Natural killer cell (primary cell): ENCODE data around the gene ESR2. TPM values are rescaled to one million over a fixed set of nuclear protein-coding genes. Genes with fewer than 3 reads are reported as not detected.

Source experiments
- ATAC-seq, 3 donors: fragments of 150-1000 bp in 2 of 3; fragments of 200-7000 bp in 1 of 3; cut with Tn5 transposase; 1 replicate in 1 of 3; 2 replicates in 2 of 3; pipeline ENCODE4 v1.10.0; 2021; ENCODE audit warnings: mild to moderate bottlenecking in 2 of 3, moderate library complexity in 2 of 3
- DNase-seq, 2 donors: peaks; one replicate each; pipeline versions ENCODE4 v3.0.0 to v3.0.0-alpha.2; 2013 to 2021; ENCODE audit warnings: mixed read lengths in 1 of 2
- H3K27ac ChIP-seq: one replicate; pipeline ENCODE4 v1.5.1; 2013; ENCODE audit warnings: mild to moderate bottlenecking, low read length
- H3K27me3 ChIP-seq: one replicate; pipeline ENCODE4 v1.6.1; 2013; ENCODE audit warnings: low read length; ENCODE audit not compliant: control insufficient read depth, insufficient read depth
- H3K36me3 ChIP-seq: one replicate; pipeline ENCODE4 v1.6.1; 2013; ENCODE audit warnings: low read length; ENCODE audit not compliant: control insufficient read depth, insufficient read depth
- H3K4me1 ChIP-seq: one replicate; pipeline ENCODE4 v1.6.1; 2013; ENCODE audit warnings: low read length; ENCODE audit not compliant: control insufficient read depth, insufficient read depth
- H3K4me3 ChIP-seq: one replicate; pipeline ENCODE4 v1.5.1; 2013; ENCODE audit warnings: low read length
- H3K9me3 ChIP-seq: one replicate; pipeline ENCODE4 v1.6.1; 2013; ENCODE audit warnings: low read length; ENCODE audit not compliant: control insufficient read depth, insufficient read depth
- H3K27ac Mint-ChIP-seq, 2 donors: one replicate each; pipeline ENCODE4 v1.8.0; 2022; ENCODE audit warnings: mild to moderate bottlenecking in 2 of 2, mixed read lengths in 2 of 2, moderate library complexity in 1 of 2
- H3K27me3 Mint-ChIP-seq, 2 donors: one replicate each; pipeline ENCODE4 v1.8.0; 2022; ENCODE audit warnings: low read depth in 2 of 2, mixed read lengths in 2 of 2
- H3K36me3 Mint-ChIP-seq: one replicate; pipeline ENCODE4 v1.8.0; 2022; ENCODE audit warnings: mixed read lengths
- H3K4me1 Mint-ChIP-seq, 2 donors: one replicate each; pipeline ENCODE4 v1.8.0; 2022; ENCODE audit warnings: mixed read lengths in 2 of 2
- H3K4me3 Mint-ChIP-seq: one replicate; pipeline ENCODE4 v1.8.0; 2022; ENCODE audit warnings: mild to moderate bottlenecking, moderate library complexity, mixed read lengths
- H3K9me3 Mint-ChIP-seq, 2 donors: one replicate each; pipeline ENCODE4 v1.8.0; 2022; ENCODE audit warnings: mixed read lengths in 2 of 2
- CTCF ChIP-seq: fragments of 200-600 bp; IDR thresholded peaks from one replicate; pipeline ENCODE4 v1.8.0; 2022; ENCODE audit warnings: antibody characterized with exemption
- WGBS: methylation state at CpG from one replicate; pipeline ENCODE4 v1.1.7; 2013; ENCODE audit warnings: missing lambda C conversion rate; ENCODE audit not compliant: insufficient coverage; 5-methylcytosine and 5-hydroxymethylcytosine counted together
- intact Hi-C: fragments of 100-400 bp; cut with micrococcal nuclease; formaldehyde crosslinking; loops from one replicate; pipeline ENCODE4 v1.14.2; 2022
- total RNA-seq, 4 donors: library from RNA; stranded (reverse); fragments of 120-200 nt in 1 of 4; gene quantifications; one replicate each; pipeline versions ENCODE4 v1.2.3 to v1.2.4, GENCODE V29; 2013 to 2022

ESR2 gene
- total RNA-seq, 3 donors from 2014 or later (not counting 1 experiment from before 2014, with no cell fraction given), result 0.53 TPM; not detected in 2

DNA sequence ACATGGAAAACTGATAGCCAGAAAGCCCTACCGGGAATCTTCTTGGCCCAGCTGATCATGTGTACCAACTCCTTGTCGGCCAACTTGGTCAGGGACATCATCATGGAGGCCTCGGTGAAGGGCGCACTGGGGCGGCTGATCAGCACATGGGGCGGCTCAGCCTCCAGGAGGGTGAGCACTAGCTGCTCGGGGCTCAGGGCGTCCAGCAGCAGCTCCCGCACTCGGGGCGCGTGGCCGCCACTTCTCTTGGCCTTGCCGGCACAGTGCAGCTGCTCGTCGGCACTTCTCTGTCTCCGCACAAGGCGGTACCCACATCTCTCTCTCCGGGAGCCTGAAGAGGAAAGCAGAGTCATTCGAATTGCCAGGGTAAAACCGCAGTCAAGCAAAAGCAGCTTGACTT, 33.8 kb downstream of the ESR2 start:
- TF ChIP-seq CTCF, result no peak
- H3K27ac Mint-ChIP-seq, result no peak overlapping the region
- H3K4me1 Mint-ChIP-seq, result no peaks in the 10 kb centered on the region
- H3K27me3 Mint-ChIP-seq, result peaks cover 0 to 4% of the 10 kb centered on the region in 2 donors
- no peak overlapping the region for H3K27ac ChIP-seq
- no peaks in the 10 kb centered on the region for H3K27me3 ChIP-seq
- WGBS, result 93% methylated on average over 21 of the region's 21 CpGs
- DNase-seq (no peak), ATAC-seq (no peak)
- H3K4me3 ChIP-seq, result no peak overlapping the region
- no peak overlapping the region for H3K4me3 Mint-ChIP-seq
- H3K9me3 Mint-ChIP-seq, result no peaks in the 10 kb centered on the region
- H3K36me3 ChIP-seq, result no peaks in the 10 kb centered on the region
- H3K36me3 Mint-ChIP-seq, result no peaks in the 10 kb centered on the region
- H3K9me3 ChIP-seq, result no peaks in the 10 kb centered on the region
- intact Hi-C loops, result no loop called here
- H3K4me1 ChIP-seq, result no peaks in the 10 kb centered on the region

- DNase-seq, result no peak
- no peaks in the 10 kb centered on the region for H3K36me3 Mint-ChIP-seq
- WGBS, result 89% methylated on average over 1 of the region's 1 CpG
Measured at GRCh38 chr14:64255756-64256155, 38.4 kb downstream of the ESR2 start.

GRCh38 chr14:64253672-64254071, 40.5 kb downstream of the ESR2 start:
- Mint-ChIP-seq H3K4me1 (no peaks in the 10 kb centered on the region), H3K27me3 (peaks cover 0 to 33% of the 10 kb centered on the region in 2 donors), H3K27ac (no peak overlapping the region), H3K36me3 (no peaks in the 10 kb centered on the region), H3K4me3 (no peak overlapping the region), H3K9me3 (no peaks in the 10 kb centered on the region)
- Histone ChIP-seq H3K27me3 (no peaks in the 10 kb centered on the region), H3K4me1 (no peaks in the 10 kb centered on the region), H3K36me3 (no peaks in the 10 kb centered on the region), H3K9me3 (no peaks in the 10 kb centered on the region), H3K4me3 (no peak overlapping the region), H3K27ac (no peak overlapping the region)
- 92% methylated on average over 2 of the region's 3 CpGs for WGBS
- no peak for TF ChIP-seq CTCF
- no peak for DNase-seq
- ATAC-seq, result no peak
- intact Hi-C loops, result no loop called here

More at GRCh38 chr14:64255756-64256155, 38.4 kb downstream of the ESR2 start:
- H3K9me3 ChIP-seq, result no peaks in the 10 kb centered on the region
- H3K27me3 ChIP-seq, result no peaks in the 10 kb centered on the region
- no peak overlapping the region for H3K4me3 ChIP-seq
- H3K9me3 Mint-ChIP-seq, result no peaks in the 10 kb centered on the region
- no peak for TF ChIP-seq CTCF
- no peak overlapping the region for H3K27ac ChIP-seq
- no peaks in the 10 kb centered on the region for H3K4me1 ChIP-seq
- intact Hi-C loops, result no loop called here
- H3K4me1 Mint-ChIP-seq, result no peaks in the 10 kb centered on the region
- peaks cover 0 to 14% of the 10 kb centered on the region in 2 donors for H3K27me3 Mint-ChIP-seq
- no peak for ATAC-seq
- no peak overlapping the region for H3K4me3 Mint-ChIP-seq
- no peaks in the 10 kb centered on the region for H3K36me3 ChIP-seq
- H3K27ac Mint-ChIP-seq, result no peak overlapping the region

DNA sequence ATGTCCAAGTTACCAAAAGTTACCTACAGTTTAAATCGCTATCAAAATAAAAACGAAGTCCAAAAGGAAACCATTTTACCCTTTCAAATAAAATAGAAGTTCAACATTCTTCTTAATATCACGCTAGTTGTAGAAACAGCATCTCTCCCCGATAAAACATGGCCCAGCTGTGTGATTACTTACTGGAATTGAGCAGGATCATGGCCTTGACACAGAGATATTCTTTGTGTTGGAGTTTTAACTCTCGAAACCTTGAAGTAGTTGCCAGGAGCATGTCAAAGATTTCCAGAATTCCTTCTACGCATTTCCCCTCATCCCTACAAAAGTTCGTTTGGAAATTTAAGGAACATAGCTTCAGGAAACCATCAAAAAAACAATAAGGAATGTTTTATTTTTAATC, 44.8 kb downstream of the ESR2 start:
- H3K27me3 Mint-ChIP-seq, result peaks cover 3 to 40% of the 10 kb centered on the region in 2 donors
- H3K27ac Mint-ChIP-seq, result no peak overlapping the region
- Histone ChIP-seq H3K4me3 (no peak overlapping the region), H3K27ac (no peak overlapping the region), H3K27me3 (no peaks in the 10 kb centered on the region), H3K9me3 (no peaks in the 10 kb centered on the region), H3K36me3 (no peaks in the 10 kb centered on the region), H3K4me1 (no peaks in the 10 kb centered on the region)
- H3K9me3 Mint-ChIP-seq, result no peaks in the 10 kb centered on the region
- H3K4me1 Mint-ChIP-seq, result no peaks in the 10 kb centered on the region
- H3K4me3 Mint-ChIP-seq, result no peak overlapping the region
- TF ChIP-seq CTCF, result no peak
- DNase-seq (no peak), ATAC-seq (no peak)
- 95% methylated on average over 5 of the region's 7 CpGs for WGBS
- no peaks in the 10 kb centered on the region for H3K36me3 Mint-ChIP-seq
- intact Hi-C loops, result no loop called here
